Small intestine (tissue), 7 donors: ENCODE data around the gene CCDC85A. TPM values are rescaled to one million over a fixed set of nuclear protein-coding genes. Genes with fewer than 3 reads are reported as not detected.

Experiments
- DNase-seq, 2 donors: peaks; one replicate each; pipeline versions ENCODE4 v3.0.0 to v3.0.0-alpha.2; 2013
- FAIRE-seq: peaks from 2 replicates; lab custom pipeline; 2012; peaks lifted over from hg19 to GRCh38; lab: Jason Lieb, UNC
- H3K27ac ChIP-seq, 3 donors: one replicate each; pipeline ENCODE4 v1.5.1; 2013; ENCODE audit warnings: low read length in 2 of 3, mild to moderate bottlenecking in 2 of 3, control low read depth in 1 of 3, inconsistent platforms in 1 of 3, low read depth in 1 of 3, moderate library complexity in 1 of 3
- H3K27me3 ChIP-seq, 3 donors: one replicate each; pipeline ENCODE4 v1.6.1; 2013; ENCODE audit warnings: low read length in 3 of 3, inconsistent platforms in 1 of 3; ENCODE audit not compliant: control insufficient read depth in 3 of 3, insufficient read depth in 3 of 3
- H3K36me3 ChIP-seq, 3 donors: one replicate each; pipeline ENCODE4 v1.6.1; 2013; ENCODE audit warnings: low read length in 3 of 3, inconsistent platforms in 1 of 3, low read depth in 1 of 3, mild to moderate bottlenecking in 1 of 3, moderate library complexity in 1 of 3; ENCODE audit not compliant: control insufficient read depth in 3 of 3, insufficient read depth in 2 of 3
- H3K4me1 ChIP-seq, 3 donors: one replicate each; pipeline ENCODE4 v1.6.1; 2013; ENCODE audit warnings: low read length in 2 of 3, inconsistent platforms in 1 of 3, low read depth in 1 of 3, mild to moderate bottlenecking in 1 of 3, moderate library complexity in 1 of 3; ENCODE audit not compliant: control insufficient read depth in 3 of 3, insufficient read depth in 2 of 3
- H3K4me3 ChIP-seq, 3 donors: one replicate each; pipeline ENCODE4 v1.5.1; 2013; ENCODE audit warnings: low read length in 3 of 3, control low read depth in 1 of 3, inconsistent platforms in 1 of 3, low read depth in 1 of 3, mild to moderate bottlenecking in 1 of 3, moderate library complexity in 1 of 3
- H3K9me3 ChIP-seq, 2 donors: one replicate each; pipeline ENCODE4 v1.6.1; 2013; ENCODE audit warnings: low read depth in 1 of 2, low read length in 1 of 2; ENCODE audit not compliant: control insufficient read depth in 2 of 2, insufficient read depth in 1 of 2
- WGBS, 3 donors: extraction: QIAGEN DNeasy Blood & Tissue Kit; methylation state at CpG; one replicate each; pipeline ENCODE4 v1.1.7; 2013; 5-methylcytosine and 5-hydroxymethylcytosine counted together
- polyA plus RNA-seq, 4 donors: library from polyadenylated mRNA; stranded (reverse) in 3 of 4; unstranded in 1 of 4; fragments of 200-250 nt in 3 of 4; fragments of 120-200 nt in 1 of 4; gene quantifications; one replicate each; pipeline versions ENCODE4 v1.2.1 to v1.2.3, GENCODE V29; 2013
- donor health status: healthy with polysubstance abuse.
- donor health status: control.
- donor health status: control.
- donor health status: Bipolar disorder and iron deficiency.
- donor health status: healthy.

Gene CCDC85A
- polyA plus RNA-seq, 4 donors: 1.2 to 1.7 TPM; not detected in 2

DNA sequence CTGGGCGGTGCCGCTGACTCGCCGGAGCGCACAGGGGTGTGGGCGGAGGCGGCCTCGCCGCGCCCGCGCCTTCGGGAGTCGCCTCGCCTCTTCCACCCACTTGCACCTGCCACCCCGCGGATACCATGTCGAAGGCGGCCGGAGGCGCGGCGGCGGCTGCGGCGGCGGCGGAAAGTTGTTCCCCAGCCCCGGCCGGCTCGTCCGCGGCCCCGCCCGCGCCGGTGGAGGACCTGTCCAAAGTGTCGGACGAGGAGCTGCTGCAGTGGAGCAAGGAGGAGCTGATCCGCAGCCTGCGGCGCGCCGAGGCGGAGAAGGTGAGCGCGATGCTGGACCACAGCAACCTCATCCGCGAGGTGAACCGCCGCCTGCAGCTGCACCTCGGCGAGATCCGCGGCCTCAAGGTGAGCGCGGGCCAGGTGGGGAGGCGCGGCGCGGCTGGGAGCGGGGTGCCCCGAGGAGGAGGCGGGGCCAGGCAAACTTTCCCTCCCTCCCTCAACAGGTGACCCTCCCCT, 766 bp downstream of the CCDC85A start:
- 0 to 1% (median 1%) methylated on average over 41 to 64 of the region's 64 CpGs for WGBS, 3 donors
- H3K9me3 ChIP-seq: no peaks in the 10 kb centered on the region
- H3K4me1 ChIP-seq: peaks cover 0 to 14% (median 0%) of the 10 kb centered on the region in 3 donors
- DNase-seq (peak; percentile 5 to 59), FAIRE-seq (no peak)
- peak overlapping the region in 2 of 3 donors; percentile 46 to 54 for H3K4me3 ChIP-seq
- H3K27ac ChIP-seq: no peak overlapping the region
- peaks cover 7 to 44% (median 12%) of the 10 kb centered on the region in 3 donors for H3K27me3 ChIP-seq
- H3K36me3 ChIP-seq: no peaks in the 10 kb centered on the region

DNA sequence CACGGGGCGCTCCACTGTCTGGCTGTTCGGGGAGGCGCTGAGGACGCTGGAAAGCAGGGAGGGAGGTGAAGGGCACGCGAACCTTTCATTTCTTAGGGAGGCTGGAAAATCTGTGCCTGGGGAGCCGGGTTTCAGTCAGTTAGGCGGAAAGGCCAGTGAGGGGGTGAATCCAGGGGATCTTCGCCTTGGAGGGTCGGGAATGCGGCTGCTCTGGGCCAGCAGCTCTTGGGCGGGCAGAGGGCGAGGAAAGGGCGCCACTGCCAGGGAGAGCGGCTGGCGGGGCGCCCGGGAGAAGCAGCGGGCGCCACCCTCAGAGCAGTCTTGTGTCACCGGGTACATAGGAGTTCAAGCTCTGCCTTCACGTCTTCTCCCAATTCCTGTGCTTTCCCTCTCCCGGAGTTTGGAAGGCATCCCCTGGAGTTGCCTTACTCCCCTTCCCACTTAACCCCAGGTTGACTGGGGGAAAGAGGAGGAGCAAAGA, 1.4 kb downstream of the CCDC85A start:
- Histone ChIP-seq H3K27me3 (peaks cover 7 to 44% (median 12%) of the 10 kb centered on the region in 3 donors), H3K4me1 (peaks cover 0 to 14% (median 0%) of the 10 kb centered on the region in 3 donors), H3K27ac (peak overlapping the region in 1 of 3 donors; percentile 1), H3K9me3 (no peaks in the 10 kb centered on the region), H3K36me3 (no peaks in the 10 kb centered on the region), H3K4me3 (peak overlapping the region in 2 of 3 donors; percentile 46 to 54)
- 1 to 3% (median 1%) methylated on average over 20 to 24 of the region's 24 CpGs for WGBS, 3 donors
- DNase-seq: peak; percentile 5 to 36
- no peak for FAIRE-seq

DNA sequence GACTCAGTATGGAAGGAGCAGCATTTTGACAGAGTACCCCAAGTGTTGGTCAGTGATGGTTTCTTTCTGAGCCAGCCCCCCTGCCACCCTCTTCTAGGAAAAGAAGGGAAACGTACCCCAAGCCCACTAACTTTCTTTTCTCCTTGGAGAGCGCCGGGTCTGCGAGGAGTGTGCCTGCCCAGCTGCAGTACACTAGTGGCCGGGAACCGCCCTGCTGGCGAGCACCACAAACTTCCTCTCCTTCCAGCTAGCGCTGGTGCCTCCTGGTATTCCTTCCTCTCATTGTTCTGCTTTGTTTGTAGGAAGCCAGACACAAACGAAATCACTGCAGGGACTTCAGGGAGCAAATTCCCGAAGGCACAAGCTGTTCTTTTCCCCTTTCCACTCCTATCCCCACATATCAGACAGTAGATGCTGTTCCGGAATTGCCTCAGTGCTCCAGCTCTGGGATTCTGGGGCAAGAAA, 1.8 kb downstream of the CCDC85A start:
- FAIRE-seq: no peak
- peaks cover 7 to 45% (median 12%) of the 10 kb centered on the region in 3 donors for H3K27me3 ChIP-seq
- peak overlapping the region in 1 of 3 donors; percentile 46 for H3K4me3 ChIP-seq
- no peaks in the 10 kb centered on the region for H3K36me3 ChIP-seq
- H3K4me1 ChIP-seq: peaks cover 0 to 14% (median 0%) of the 10 kb centered on the region in 3 donors
- DNase-seq: peak in 1 of 2 donors; percentile 32
- no peaks in the 10 kb centered on the region for H3K9me3 ChIP-seq
- WGBS, 3 donors: 4 to 5% (median 4%) methylated on average over 11 of the region's 11 CpGs
- peak overlapping the region in 1 of 3 donors; percentile 1 for H3K27ac ChIP-seq

DNA sequence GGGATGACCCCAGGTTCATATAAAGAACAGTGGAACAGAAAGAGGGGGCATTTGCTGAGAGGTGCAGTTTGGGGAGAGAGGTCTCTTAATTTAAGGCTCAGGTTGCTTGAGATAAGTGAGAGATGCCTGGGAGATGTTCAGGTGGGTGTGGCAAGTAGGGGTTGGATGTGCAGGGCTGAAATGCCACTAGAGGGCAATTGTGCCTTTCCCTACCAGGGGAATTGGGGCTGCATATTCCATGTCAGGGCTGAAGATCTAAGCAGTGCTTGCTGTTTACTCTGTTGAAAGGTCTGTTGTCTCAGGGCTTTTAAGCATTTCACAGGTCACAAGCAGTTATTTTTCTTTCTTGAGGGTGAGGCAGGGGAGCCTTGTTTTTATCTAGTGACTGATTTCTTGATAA, 7.8 kb downstream of the CCDC85A start:
- H3K27ac ChIP-seq: no peak overlapping the region
- peaks cover 0 to 19% (median 3%) of the 10 kb centered on the region in 3 donors for H3K27me3 ChIP-seq
- FAIRE-seq (no peak), DNase-seq (peak; percentile 30 to 48)
- H3K4me3 ChIP-seq: no peak overlapping the region
- H3K36me3 ChIP-seq: no peaks in the 10 kb centered on the region
- H3K4me1 ChIP-seq: no peaks in the 10 kb centered on the region
- no peaks in the 10 kb centered on the region for H3K9me3 ChIP-seq

DNA sequence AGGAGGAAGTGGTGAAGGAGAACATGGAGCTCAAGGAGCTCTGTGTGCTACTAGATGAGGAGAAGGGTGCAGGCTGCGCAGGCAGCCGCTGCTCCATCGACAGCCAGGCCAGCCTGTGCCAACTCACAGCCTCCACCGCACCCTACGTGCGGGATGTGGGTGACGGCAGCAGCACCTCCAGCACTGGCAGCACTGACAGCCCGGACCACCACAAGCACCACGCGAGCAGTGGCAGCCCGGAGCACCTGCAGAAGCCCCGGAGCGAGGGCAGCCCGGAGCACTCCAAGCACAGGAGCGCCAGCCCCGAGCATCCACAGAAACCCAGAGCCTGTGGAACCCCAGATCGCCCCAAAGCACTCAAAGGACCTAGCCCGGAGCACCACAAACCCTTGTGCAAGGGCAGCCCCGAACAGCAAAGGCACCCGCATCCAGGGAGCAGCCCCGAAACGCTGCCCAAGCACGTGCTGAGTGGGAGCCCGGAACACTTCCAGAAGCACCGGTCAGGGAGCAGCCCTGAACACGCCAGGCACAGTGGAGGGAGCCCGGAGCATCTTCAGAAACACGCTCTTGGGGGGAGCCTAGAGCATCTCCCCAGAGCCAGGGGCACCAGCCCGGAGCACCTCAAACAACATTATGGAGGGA, 9.0 kb downstream of the CCDC85A start:
- no peaks in the 10 kb centered on the region for H3K9me3 ChIP-seq
- no peaks in the 10 kb centered on the region for H3K4me1 ChIP-seq
- 92 to 94% (median 92%) methylated on average over 27 to 29 of the region's 29 CpGs for WGBS, 3 donors
- H3K27me3 ChIP-seq: peaks cover 0 to 8% (median 0%) of the 10 kb centered on the region in 3 donors
- H3K4me3 ChIP-seq: no peak overlapping the region
- H3K27ac ChIP-seq: no peak overlapping the region
- H3K36me3 ChIP-seq: no peaks in the 10 kb centered on the region
- FAIRE-seq: no peak
- DNase-seq: no peak

DNA sequence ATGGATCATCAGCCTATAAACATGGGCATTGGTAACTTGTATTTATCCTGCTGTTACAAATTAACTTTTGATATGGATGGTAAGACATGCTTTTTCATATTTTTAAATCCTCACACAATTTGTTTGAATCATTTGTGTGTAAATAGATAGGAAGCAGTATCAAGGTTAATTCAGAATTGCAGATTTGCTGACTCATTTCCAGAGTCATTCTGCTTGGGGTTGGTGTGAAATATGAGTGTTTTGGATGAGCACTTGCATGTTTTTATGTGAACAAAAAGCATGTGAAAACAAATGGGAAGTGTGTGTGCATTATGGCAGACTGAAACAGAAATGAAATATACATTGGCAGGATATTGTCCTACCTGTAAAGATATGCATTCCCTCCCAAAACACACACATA, 11.8 kb downstream of the CCDC85A start:
- no peaks in the 10 kb centered on the region for H3K9me3 ChIP-seq
- no peak for FAIRE-seq

DNA sequence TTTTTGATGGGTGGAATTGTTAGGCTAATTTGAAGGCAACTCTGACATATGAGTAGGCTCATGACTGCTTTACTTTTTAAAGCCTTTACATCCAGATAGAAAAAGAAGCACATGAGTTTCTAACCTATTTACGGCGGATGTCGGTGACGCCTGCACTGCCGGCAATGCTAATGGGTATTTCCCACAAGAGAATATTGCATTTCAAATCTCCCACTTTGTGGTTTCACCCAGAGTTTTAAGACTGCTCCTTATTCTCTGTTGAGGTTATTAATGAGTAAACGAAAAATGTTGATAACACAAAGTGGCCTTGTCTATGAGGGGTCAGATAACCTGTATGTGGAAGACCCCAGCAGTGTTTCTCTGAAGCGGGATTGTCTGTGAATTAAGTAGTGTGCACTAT, 14.0 kb downstream of the CCDC85A start:
- Histone ChIP-seq H3K27me3 (peaks cover 0 to 1% (median 0%) of the 10 kb centered on the region in 3 donors), H3K27ac (no peak overlapping the region), H3K4me3 (no peak overlapping the region), H3K4me1 (no peaks in the 10 kb centered on the region), H3K9me3 (no peaks in the 10 kb centered on the region), H3K36me3 (no peaks in the 10 kb centered on the region)
- FAIRE-seq: no peak
- no peak for DNase-seq
- 80 to 86% (median 85%) methylated on average over 7 of the region's 7 CpGs for WGBS, 3 donors

More for the DNA sequence above, 11.8 kb downstream of the CCDC85A start:
- peaks cover 0 to 5% (median 1%) of the 10 kb centered on the region in 3 donors for H3K27me3 ChIP-seq
- no peaks in the 10 kb centered on the region for H3K4me1 ChIP-seq
- no peak for DNase-seq
- no peak overlapping the region for H3K27ac ChIP-seq
- H3K4me3 ChIP-seq: no peak overlapping the region
- H3K36me3 ChIP-seq: no peaks in the 10 kb centered on the region

DNA sequence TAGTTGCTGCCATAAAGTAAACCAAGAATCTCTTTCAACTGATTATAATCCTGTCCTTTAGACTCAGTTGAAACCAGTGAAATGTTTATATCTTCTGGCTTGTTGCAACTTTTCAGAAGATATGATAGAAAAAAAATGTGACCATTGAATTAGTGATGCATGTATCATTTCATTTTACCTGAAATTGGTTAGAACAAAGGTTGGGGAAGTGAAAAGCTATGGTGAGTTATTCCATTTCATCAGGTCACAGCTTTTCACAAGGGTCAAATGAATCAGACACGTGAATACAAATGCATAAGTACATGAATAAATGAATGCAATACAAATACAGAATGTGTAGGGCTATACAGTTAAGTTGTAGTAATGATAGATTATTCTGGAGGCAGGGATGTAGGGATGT, 15.1 kb downstream of the CCDC85A start:
- Histone ChIP-seq H3K27me3 (peaks cover 0 to 1% (median 0%) of the 10 kb centered on the region in 3 donors), H3K36me3 (no peaks in the 10 kb centered on the region), H3K9me3 (no peaks in the 10 kb centered on the region), H3K4me1 (no peaks in the 10 kb centered on the region), H3K27ac (no peak overlapping the region), H3K4me3 (no peak overlapping the region)
- no peak for DNase-seq
- FAIRE-seq: no peak
- 63 to 79% (median 68%) methylated on average over 1 of the region's 1 CpG for WGBS, 3 donors
